ENCODE data around the gene BACH2.
"Not testable (repeated sequence)": the region's sequence is repeated elsewhere in the genome, so short reads cannot be mapped to it uniquely, and the experiment has no call there.

Gene BACH2

DNA sequence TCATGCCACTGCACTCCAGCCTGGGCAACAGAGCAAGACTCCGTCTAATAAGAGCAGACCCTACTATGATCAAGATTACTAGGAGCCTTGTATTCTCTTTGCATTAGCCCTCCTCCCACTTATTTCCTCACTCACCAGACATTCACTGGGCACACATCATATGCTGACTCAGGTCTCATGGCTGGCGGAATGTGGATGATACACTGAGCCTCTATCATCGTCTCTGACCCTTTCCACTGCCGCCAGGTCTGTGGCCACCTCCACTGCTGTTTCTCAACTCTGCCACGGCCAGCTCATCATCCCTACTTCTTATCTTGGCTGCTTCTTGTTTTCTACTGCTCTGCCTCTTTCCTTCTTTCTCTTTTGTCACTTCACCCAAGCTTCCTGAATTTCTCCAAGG lies 161.0 kb downstream of the BACH2 start:
- in situ Hi-C loops (cut with HindIII; ENCODE audit: low sequenced_read_pairs) = no loop called here

DNA sequence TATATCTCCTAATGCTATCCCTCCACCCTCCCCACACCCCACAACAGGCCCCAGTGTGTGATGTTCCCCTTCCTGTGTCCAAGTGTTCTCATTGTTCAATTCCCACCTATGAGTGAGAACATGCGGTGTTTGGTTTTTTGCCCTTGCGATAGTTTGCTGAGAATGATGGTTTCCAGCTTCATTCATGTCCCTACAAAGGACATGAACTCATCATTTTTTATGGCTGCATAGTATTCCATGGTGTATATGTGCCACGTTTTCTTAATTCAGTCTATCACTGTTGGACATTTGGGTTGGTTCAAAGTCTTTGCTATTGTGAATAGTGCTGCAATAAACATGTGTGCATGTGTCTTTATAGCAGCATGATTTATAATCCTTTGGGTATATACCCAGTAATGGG lies 163.0 kb downstream of the BACH2 start:
- in situ Hi-C loops (cut with HindIII; ENCODE audit: low sequenced_read_pairs) = not testable (repeated sequence)

DNA sequence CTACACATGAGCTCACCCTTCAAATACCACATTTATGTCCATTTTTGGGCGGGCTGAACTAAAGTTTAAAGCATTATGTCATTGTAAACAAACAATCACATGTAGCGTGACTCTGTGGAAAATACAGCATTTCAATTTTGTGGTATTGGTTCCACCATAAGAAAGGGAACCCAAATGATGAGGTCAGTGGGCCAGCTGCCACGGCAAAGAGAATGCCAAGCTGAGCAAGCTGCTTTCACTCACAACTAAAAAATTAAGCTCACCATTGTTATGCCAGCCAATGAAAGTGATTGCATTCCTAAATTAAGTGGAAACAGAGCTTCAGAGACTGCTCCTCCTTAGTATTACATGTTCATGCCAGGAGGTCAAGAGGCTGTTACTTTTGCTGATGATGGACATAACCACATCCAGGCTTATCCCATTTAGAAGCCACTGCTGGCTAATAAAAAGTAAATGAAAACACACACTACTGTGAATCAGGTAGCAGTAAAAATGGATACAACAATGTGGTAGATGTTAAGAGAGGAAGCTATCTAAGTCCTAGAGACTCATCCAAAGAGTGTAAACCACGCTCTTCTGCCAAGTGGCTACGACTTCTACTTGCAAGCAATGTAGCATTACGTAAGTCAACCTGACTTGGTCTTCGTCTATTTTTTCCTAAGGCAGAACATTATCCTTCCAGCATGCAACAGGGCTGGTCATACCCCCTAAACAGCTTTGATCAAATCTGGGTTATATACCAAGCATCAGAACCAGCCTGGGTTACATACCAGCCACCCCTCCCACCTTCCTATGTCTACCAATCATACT lies 164.8 kb downstream of the BACH2 start:
- in situ Hi-C loops (cut with HindIII; ENCODE audit: low sequenced_read_pairs) = no loop called here

DNA sequence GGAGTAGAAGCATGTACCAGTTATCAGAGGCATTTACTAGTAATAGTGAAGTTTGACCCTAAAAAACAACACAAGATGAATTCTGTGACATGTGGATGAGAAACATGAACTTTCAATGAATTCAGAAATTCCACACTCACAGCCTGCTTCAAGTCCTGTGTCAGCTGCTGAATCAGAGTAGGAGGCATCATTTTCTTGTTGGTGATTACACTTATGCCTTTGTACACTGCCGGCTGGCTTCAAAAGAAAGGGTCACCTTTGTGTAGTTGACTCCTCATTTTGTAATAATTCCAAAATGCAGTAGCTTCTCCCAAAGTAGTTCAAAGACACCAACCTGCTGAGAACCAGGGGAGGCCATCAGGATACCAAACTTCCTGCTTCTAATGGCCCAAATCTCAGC lies 165.5 kb downstream of the BACH2 start:
- in situ Hi-C loops (cut with HindIII; ENCODE audit: low sequenced_read_pairs) = no loop called here

DNA sequence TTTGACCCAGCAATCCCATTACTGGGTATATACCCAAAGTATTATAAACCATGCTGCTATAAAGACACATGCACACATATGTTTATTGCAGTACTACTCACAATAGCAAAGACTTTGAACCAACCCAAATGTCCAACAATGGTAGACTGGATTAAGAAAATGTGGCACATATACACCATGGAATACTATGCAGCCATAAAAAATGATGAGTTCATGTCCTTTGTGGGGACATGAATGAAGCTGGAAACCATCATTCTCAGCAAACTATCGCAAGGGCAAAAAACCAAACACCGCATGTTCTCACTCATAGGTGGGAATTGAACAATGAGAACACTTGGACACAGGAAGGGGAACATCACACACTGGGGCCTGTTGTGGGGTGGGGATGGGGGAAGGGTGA lies 168.0 kb downstream of the BACH2 start:
- in situ Hi-C loops (cut with HindIII; ENCODE audit: low sequenced_read_pairs) = not testable (repeated sequence)

DNA sequence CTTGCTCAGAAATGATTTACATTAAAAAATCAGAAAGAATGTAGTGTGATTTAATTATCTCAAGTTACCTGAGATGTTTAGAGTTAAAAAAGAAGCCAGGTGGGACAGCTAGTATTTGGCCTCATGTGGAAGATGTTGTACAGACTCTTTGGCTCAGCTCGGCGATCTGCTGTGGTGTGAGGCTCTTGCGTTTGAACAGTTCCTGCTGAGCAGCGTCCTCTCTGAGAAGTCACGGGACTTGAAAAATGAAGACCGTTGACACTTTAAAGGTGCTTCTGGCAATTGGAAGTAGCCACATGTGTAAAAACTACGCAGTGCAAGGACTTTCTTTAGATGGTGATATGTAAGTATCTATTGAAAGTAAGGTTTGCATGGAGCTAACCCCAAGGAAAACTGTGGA lies 169.0 kb downstream of the BACH2 start:
- in situ Hi-C loops (cut with HindIII; ENCODE audit: low sequenced_read_pairs) = no loop called here

DNA sequence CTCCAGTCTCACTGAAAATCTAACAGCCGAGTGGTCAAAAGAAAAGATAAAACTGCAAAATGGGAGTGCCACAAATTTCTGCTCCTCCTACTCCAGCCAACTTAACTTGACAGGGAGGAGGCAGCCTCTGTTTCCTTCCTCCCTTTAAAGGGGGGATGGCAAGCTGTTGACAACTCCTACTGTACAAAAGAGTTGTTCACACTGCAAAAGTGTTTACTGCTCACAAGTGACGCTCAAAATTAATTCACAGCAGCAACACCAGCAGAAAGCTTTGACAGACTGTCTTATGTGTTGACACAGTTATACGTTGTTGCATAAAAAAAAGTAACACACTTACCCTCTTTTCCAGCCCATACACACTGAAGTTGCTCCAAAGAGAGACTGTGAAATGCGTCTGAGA lies 169.8 kb downstream of the BACH2 start:
- in situ Hi-C loops (cut with HindIII; ENCODE audit: low sequenced_read_pairs) = no loop called here

DNA sequence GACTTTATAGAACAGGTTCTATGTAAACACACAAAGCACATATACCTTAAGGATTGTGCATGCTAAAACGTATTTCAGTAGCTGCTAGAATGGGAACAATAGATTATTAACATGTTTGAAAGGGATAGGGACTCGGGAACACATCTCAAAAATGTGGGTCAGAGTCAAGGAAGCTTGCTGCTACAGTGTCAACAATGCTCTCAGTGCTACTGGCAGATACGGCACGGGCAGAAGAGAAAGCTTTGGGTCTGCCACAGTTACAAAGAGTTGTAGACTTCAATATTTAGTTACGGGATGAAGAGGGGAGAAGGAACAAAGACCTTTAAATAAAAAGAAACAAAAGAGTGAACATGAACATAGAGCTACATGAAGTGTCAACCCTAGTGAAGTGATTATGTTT lies 170.5 kb downstream of the BACH2 start:
- in situ Hi-C loops (cut with HindIII; ENCODE audit: low sequenced_read_pairs) = no loop called here

DNA sequence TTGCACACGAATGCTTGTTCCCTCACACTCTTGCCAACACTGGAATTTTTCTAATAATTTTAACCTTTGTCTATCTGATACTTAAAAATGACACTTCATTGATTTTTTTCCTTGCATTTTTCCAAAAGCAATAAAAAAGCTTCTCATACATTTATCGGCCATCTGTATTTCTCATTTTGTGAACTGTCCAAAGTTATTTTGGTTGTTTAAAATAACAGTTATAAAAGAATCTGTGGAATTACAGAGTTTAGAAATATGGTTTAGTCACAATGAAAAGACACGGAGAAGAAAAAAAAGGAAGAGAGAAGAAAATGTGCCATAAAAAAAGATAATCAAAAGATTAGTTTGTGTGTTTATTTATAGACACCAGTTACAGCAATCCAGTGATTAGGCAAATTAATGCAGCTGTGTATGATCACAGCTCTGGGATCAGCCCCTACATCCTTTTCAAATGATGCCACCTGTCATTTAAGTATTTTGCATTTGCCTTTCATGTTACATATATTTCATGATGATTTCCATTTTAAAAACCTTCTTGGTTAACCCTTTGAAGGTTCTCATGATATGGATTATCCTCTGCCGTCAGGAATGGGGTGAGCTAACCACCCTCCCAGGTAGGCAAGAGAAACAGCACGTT lies 171.7 kb downstream of the BACH2 start:
- in situ Hi-C loops (cut with HindIII; ENCODE audit: low sequenced_read_pairs) = no loop called here

DNA sequence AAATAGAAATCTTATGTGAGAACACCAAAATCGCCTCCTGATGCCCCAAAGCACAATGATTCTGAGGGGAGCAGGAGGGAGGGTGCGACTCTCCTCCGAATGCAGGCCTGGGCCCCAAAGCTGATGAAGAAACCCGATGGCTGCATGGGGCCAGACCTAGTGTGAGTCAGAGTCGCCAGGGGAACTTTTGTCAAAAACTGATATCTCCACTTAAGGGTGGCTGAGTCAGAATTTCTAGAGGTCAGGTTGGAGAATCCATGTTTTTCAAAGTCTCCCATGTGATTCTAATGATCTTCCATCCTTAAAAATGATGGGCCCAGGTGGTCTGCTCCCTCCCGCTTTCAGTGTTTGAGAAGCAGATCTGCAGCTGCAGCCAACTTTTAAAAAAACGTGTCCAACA lies 172.8 kb downstream of the BACH2 start:
- in situ Hi-C loops (cut with HindIII; ENCODE audit: low sequenced_read_pairs) = no loop called here

DNA sequence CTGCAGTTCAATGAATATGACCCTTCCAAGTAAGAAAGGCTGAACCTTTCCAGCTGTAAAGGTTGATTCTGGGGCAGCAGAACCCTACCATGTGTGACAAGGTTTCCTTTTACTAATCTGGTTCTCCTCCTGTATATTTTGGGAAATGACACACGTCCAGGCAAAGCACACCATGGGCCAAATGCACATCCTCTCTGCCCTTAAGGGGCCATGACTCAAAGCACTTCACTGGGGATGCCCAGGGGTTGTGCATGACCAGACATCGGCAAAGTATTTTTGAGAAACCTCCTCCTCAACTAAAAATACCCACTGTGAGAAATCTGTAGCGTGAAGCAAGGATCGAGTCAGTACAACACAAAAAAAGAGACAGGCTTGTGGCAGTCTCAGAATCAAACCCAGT lies 174.7 kb downstream of the BACH2 start:
- in situ Hi-C loops (cut with HindIII; ENCODE audit: low sequenced_read_pairs) = no loop called here

DNA sequence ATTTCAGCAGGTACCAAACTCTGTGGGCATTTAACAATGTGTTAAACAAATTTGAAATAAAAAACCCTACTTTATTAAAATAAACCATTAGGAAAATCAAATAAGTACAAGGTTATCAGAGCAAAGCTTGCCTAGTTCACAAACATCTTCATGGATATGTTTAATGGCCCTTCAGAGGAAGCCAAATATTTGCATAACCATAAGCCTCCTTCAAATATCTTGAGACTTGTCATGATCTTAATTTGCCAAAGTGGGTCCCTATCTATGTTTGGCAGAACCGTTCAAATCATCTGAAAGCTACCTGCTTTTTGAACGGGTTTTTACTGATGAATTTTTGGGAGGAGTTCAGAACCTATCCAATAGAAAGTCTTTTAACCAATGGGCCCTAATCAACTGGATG lies 176.3 kb downstream of the BACH2 start:
- in situ Hi-C loops (cut with HindIII; ENCODE audit: low sequenced_read_pairs) = no loop called here

DNA sequence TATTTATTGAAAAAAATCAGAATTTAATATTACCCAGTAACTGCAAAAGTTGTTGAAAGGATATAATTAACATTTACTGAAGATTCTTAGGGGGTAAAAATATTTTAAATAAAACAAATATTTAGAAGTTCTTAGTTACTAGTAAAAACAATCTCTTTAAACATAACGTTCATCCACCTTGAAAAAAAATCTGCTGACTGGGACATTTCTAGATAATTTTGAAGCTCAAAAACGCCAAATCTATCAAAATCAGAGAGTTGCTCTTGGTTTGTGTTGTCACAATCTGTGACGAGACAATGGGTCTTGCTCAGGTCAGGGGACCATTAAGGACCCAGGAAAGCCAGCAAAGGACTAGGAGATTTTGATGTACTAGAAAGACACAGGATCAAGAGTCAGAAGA lies 177.0 kb downstream of the BACH2 start:
- in situ Hi-C loops (cut with HindIII; ENCODE audit: low sequenced_read_pairs) = no loop called here

DNA sequence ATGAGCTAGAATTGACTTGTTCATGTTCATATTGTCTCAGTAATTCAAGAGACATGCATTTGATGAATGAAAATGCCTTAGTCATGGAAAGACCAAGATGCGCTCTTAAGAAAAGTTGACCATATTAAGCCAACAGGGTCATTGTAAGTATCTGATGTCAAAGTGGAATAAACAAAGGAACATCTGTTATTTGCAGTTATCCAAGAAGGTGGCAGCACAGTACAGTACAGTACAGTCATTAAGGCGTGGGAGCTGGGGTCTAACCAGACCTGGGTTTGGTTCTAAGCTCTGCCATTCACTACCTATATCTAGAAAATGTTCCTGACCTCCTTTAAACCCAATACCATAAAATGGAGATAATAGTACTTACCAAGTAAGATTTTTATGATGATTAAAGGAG lies 178.1 kb downstream of the BACH2 start:
- in situ Hi-C loops (cut with HindIII; ENCODE audit: low sequenced_read_pairs) = no loop called here

DNA sequence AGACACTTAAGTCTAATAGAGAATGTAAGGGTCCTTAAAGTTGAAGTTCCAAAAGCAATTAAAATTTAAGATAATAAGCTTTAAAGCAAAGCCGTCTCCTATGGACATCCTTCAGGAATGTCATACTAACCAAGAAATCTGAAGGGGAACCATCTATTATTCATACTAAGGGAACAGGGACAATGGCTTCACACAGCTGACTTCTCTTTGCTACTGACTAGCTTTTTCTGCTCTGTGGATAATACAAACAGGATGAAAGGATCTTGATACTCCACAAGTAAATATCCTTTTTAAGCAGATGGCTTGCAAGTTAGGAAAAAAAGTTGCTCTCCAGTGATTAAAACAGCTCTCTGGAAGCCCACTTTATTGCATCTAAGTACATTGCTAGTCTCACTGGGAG lies 178.6 kb downstream of the BACH2 start:
- in situ Hi-C loops (cut with HindIII; ENCODE audit: low sequenced_read_pairs) = no loop called here

DNA sequence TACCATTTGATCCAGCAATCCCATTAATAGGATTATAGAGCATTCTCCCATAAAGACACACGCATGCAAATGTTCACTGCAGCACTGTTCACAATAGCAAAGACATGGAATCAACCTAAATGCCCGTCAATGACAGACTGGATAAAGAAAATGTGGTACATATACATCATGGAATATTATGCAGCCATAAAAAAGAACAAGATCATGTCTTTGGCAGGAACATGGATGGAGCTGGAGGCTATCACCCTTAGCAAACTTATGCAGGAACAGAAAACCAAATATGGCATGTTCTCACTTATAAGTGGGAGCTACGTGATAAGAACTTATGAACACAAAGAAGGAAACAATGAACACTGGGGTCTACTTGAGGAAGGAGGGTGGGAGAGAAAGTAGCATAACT lies 180.5 kb downstream of the BACH2 start:
- in situ Hi-C loops (cut with HindIII; ENCODE audit: low sequenced_read_pairs) = not testable (repeated sequence)

DNA sequence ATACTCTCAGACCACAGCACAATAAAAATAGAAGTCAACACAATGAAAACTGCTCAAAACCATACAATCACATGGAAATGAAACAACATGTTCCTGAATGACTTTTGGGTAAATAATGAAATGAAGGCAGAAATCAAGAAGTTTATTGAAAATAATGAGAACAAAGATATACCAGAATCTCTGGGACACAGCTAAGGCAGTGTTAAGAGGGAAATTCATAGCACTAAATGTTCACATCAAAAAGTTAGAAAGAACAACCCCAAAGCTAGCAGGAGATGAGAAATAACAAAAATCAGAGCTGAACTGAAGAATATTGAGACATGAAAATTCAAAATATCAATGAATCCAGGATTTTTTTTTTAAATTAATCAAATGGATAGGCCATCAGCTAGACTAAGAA lies 183.3 kb downstream of the BACH2 start:
- in situ Hi-C loops (cut with HindIII; ENCODE audit: low sequenced_read_pairs) = no loop called here

DNA sequence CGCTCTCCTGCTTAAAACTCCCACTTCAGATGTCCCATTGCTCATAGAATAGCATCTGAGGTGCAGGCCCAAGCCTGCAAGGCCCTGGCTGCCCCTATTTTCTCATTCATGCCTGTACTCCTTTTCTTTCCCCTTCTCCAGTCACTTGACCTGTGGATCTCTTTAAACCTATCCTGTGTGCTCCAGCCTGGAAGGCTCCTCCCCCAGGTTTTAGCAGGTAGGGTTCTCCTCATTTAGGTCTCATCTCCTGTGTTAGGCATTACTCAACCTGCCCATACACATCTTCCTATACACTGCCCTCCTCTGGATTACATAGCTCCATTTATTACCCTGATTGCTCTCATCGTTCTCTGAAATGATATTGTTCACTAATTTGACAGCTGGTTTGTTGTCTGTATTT lies 185.3 kb downstream of the BACH2 start:
- in situ Hi-C loops (cut with HindIII; ENCODE audit: low sequenced_read_pairs) = no loop called here

DNA sequence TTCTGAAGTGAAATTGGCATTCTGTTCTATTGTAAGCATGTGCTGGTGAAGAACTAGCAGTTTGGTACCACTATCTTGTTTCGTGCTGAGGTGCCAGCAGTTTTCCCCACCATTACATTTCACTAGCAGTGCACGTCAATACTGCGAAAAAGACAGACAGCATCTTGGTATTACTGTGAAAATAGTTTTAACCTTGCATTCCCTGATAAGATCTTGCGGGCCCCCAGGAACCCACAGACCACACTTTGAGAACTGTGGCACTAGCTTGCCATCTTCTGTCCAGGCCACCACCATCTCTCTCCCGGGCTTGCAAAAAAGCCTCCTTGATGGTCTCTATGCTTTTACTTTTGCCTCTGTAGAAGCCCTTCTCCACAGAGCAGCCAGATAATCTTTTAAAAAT lies 185.7 kb downstream of the BACH2 start:
- in situ Hi-C loops (cut with HindIII; ENCODE audit: low sequenced_read_pairs) = no loop called here

DNA sequence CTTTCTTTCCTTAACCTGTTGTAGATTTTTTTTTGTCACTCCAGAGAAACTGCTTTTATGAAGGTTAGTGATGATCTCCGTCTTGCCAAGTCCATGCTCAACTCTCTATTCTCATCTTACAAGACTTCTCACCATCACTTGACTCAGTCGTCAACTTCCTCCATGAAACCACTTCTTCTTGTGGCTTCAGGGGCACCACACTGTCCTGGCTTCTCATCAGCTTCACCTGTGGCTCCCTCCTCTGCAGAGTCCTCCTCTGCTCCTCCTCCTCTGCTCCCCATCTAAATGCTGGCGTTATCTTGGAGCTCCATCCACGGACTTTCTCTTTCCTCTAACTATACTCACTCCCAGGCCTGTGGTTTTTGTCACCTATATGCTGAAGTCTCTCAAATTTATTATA lies 187.5 kb downstream of the BACH2 start:
- in situ Hi-C loops (cut with HindIII; ENCODE audit: low sequenced_read_pairs) = no loop called here

DNA sequence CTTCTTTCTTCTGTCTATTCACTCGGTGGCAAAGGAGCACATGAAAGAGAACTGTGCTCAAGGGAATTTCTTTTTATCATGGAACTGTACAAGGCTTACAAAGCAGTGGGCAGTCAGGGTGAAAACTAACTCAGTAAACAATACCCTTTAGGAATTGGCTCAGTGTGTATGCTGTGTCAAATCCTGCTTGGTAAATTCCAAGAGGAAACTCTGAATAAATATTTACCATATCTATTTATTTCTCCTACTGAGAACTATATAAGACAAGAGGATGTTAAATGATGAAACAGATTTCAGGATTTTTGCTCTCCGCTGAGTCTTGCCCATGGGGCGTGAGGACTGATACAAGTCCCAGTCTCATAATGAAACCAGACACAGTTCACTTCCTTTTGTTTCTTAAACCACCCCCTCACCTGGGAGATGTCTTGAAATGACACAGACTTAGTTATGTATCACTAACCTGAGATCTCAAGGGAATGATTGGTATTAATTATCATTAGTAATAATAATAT lies 188.8 kb downstream of the BACH2 start:
- in situ Hi-C loops (cut with HindIII; ENCODE audit: low sequenced_read_pairs) = no loop called here

DNA sequence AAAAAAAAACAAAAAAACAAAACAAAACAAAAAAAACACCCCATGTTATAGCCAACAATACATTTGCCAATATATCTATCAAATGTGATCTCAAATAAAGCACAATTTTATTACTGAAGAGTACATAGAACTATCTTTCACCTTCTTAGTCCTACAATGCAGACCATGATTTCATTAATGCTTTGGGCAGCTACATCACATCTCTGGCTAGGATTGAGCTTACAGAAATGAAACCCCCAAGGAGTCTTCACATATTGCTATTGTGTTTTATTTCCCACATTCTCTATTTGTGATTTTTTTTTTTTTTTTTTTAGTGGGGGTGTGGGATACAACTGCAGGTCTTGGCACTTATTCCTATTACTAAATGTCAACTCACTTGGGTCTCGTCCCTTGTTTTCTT lies 189.3 kb downstream of the BACH2 start:
- in situ Hi-C loops (cut with HindIII; ENCODE audit: low sequenced_read_pairs) = no loop called here

DNA sequence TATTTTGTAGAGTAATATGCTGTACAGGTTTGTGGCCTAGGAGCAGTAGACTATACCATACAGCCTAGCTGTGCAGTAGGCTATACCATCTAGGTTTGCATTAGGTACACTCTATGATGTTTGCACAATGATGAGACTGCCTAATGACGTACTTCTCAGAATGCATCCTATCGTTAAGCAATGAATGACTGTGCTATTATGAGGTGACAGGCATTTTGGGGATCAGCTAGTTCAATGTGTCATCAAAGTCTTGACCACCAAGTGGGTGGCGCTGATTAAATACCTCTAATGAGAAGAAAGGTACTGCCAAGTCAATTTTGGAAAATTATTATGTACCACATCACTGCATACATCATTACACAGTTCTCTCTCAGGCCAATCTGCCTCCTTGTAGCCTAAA lies 190.2 kb downstream of the BACH2 start:
- in situ Hi-C loops (cut with HindIII; ENCODE audit: low sequenced_read_pairs) = no loop called here

Measured in DLD1 (cell line).